ENCODE results near the gene HDAC5.

The HDAC5 gene

DNA sequence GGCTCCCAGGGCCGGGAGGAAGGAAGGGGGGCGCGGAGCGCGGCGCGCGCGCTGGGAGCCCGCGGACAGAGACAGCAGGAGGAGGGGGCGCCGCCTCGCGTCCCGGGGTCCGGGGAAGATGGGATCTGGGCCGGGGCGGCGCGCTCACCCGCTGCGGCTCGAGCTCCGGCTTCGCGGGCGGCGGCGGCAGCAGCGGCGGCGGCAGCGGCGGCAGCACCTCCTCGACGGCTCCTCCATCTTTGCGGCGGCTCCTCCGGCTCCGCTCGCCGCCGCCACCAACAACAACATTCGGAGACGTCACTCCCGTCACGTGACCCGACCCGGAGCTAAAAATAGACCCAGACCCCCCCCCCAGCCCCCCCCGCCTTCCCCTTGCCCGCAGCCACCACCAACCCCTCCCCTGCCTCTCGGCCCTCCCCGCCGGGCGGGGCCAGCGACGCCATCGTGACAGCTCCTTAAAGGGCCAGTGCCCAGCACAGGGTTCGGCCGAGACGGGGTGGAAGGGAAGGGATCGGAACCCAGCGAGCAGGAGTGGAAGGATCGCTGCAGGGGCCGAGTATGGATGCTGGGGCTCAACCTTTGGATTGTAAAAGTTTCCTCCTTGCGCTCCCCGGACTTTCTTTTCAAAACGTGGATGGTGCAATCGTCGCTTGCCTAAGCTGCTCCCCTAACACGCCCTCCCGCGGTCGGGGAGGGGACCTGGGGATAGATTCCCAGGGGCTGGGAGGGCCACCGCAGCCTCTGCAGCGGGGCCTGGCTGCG is at the start of gene HDAC5:
Gene HDAC5 (minus strand): TSS at position 286 of the 762 bp plus-strand sequence. CDS start 6,126 bp downstream, outside the sequence.
- peak within 1 kb of the TSS; percentile 76 to 99 for H3K4me3 ChIP-seq (replicated peaks in 1 of 2; ENCODE audit: low read depth in 2 of 2, low read length in 2 of 2)
- TF ChIP-seq, protein P1, sequence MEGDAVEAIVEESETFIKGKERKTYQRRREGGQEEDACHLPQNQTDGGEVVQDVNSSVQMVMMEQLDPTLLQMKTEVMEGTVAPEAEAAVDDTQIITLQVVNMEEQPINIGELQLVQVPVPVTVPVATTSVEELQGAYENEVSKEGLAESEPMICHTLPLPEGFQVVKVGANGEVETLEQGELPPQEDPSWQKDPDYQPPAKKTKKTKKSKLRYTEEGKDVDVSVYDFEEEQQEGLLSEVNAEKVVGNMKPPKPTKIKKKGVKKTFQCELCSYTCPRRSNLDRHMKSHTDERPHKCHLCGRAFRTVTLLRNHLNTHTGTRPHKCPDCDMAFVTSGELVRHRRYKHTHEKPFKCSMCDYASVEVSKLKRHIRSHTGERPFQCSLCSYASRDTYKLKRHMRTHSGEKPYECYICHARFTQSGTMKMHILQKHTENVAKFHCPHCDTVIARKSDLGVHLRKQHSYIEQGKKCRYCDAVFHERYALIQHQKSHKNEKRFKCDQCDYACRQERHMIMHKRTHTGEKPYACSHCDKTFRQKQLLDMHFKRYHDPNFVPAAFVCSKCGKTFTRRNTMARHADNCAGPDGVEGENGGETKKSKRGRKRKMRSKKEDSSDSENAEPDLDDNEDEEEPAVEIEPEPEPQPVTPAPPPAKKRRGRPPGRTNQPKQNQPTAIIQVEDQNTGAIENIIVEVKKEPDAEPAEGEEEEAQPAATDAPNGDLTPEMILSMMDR (IDR thresholded peaks at IDR 0.05; ENCODE audit: low read depth, low read length) = peak; percentile 61
- DNase-seq (ENCODE audit: low read depth in 2 of 2) = peak; percentile 94 to 96

- TF ChIP-seq, protein P1 (IDR thresholded peaks at IDR 0.05; ENCODE audit: low read depth, low read length) = no peak
- DNase-seq (ENCODE audit: low read depth in 2 of 2) = no peak
- no peak overlapping the region for H3K4me3 ChIP-seq (replicated peaks in 1 of 2; ENCODE audit: low read depth in 2 of 2, low read length in 2 of 2)
Observed at GRCh38 chr17:44171931-44172455, 48.6 kb upstream of the HDAC5 start.

- no peak within 1 kb of the TSS for H3K4me3 ChIP-seq (replicated peaks in 1 of 2; ENCODE audit: low read depth in 2 of 2, low read length in 2 of 2)
- DNase-seq (ENCODE audit: low read depth in 2 of 2) = peak; percentile 23 to 33
- TF ChIP-seq, protein P1 (IDR thresholded peaks at IDR 0.05; ENCODE audit: low read depth, low read length) = no peak
Observed at GRCh38 chr17:44170499-44171201, 47.2 kb upstream of the HDAC5 start, which contains the start of gene ASB16. TSS of gene ASB16 (plus strand) at chr17:44170704. CDS start at chr17:44170790, 86 bp downstream.

- DNase-seq (ENCODE audit: low read depth in 2 of 2) = no peak
- no peak overlapping the region for H3K4me3 ChIP-seq (replicated peaks in 1 of 2; ENCODE audit: low read depth in 2 of 2, low read length in 2 of 2)
- TF ChIP-seq, protein P1 (IDR thresholded peaks at IDR 0.05; ENCODE audit: low read depth, low read length) = no peak
Observed at GRCh38 chr17:44170135-44170498, 46.7 kb upstream of the HDAC5 start.

DNA sequence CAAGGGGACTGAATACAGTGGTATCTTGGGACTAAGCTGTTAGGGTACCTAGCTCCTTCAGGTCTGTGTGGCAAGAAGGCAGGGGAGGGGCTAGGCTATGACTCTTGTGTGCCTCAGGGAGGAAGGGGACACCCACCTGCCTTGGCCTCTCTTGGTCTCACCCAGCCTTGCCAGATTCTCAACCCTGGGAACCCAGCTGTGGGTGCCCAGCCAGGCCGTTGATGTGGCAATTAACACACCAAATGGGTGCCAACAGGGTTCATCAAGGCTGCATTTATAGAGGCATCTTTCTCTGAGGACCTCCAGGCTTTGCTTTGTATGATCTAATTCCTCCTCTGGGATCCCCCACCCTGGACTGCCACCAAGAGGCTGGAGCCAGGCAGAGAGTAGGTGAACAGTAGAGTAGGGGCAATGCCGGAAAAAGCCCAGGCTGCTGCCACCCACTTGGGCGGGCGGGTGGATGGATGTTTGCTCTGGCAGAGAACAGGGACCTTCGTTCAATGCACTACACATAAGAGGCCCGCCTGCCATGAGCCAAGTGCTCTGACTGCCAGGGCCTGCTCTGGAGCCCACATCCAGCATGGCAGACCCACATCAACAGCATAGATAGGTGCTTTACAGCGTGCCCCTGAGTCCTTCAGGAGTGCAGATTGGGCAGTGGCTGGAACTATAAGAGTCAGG is 43.9 kb upstream of the HDAC5 start:
- DNase-seq (ENCODE audit: low read depth in 2 of 2) = no peak
- H3K4me3 ChIP-seq (replicated peaks in 1 of 2; ENCODE audit: low read depth in 2 of 2, low read length in 2 of 2) = no peak overlapping the region
- TF ChIP-seq, protein P1 (IDR thresholded peaks at IDR 0.05; ENCODE audit: low read depth, low read length) = no peak

- H3K4me3 ChIP-seq (replicated peaks in 1 of 2; ENCODE audit: low read depth in 2 of 2, low read length in 2 of 2) = no peak overlapping the region
- TF ChIP-seq, protein P1 (IDR thresholded peaks at IDR 0.05; ENCODE audit: low read depth, low read length) = no peak
- no peak for DNase-seq (ENCODE audit: low read depth in 2 of 2)
Observed at GRCh38 chr17:44164476-44164875, 41.0 kb upstream of the HDAC5 start.

All from cardiac fibroblast (primary cell).